ENCODE data around the gene VRK1.

- TF ChIP-seq CTCF (IDR thresholded peaks at IDR 0.05; ENCODE audit: low read length) (no peak), EZH2phosphoT487 (IDR thresholded peaks at IDR 0.05; ENCODE audit: low read length) (no peak)
Observed at GRCh38 chr14:96823652-96824051, 26.5 kb downstream of the VRK1 start.
